T-cell (primary cell): Measurements from ENCODE around the gene ACTL8. TPM values are rescaled to one million over a fixed set of nuclear protein-coding genes. Genes with fewer than 3 reads are reported as not detected.

Experiments
- ATAC-seq, 4 experiments: fragments of 200-7000 bp in 3 of 4; fragments of 150-1000 bp in 1 of 4; cut with Tn5 transposase; replicated peaks in 1 of 4; 1 replicate in 3 of 4; 2 replicates in 1 of 4; pipeline ENCODE4 v1.10.0; 2021; ENCODE audit warnings: moderate library complexity in 3 of 4, mild to moderate bottlenecking in 2 of 4, moderate number of reproducible peaks in 1 of 4
- CTCF ChIA-PET, 2 donors: fragments of 300-600 bp; sonication (Branson Sonifier 250); formaldehyde crosslinking; loops; one replicate each; lab custom pipeline; 2022; ENCODE audit warnings: antibody characterized with exemption in 2 of 2; lab: Charles Lee
- POLR2A ChIA-PET, 2 donors: fragments of 300-600 bp; sonication (Branson Sonifier 250); formaldehyde crosslinking; loops; one replicate each; lab custom pipeline; 2022; ENCODE audit warnings: antibody characterized with exemption in 2 of 2; lab: Charles Lee
- DNase-seq, 35 experiments: peaks; one replicate each; pipeline versions ENCODE4 v3.0.0 to v3.0.0-alpha.2; 2013 to 2023
- H3K27ac ChIP-seq: one replicate; pipeline ENCODE4 v1.5.1; 2013; ENCODE audit warnings: low read length
- H3K27me3 ChIP-seq, 2 experiments: replicated peaks in 1 of 2; 1 replicate in 1 of 2; 2 replicates in 1 of 2; pipeline versions ENCODE4 v1.6.1 to v1.7.0; 2013; ENCODE audit warnings: low read length in 1 of 2, mixed read lengths in 1 of 2; ENCODE audit not compliant: control insufficient read depth in 2 of 2, insufficient read depth in 2 of 2; ENCODE audit errors: extremely low read depth in 1 of 2
- H3K36me3 ChIP-seq, 2 donors: 1 replicate in 1 of 2; 2 replicates in 1 of 2; pipeline versions ENCODE4 v1.6.1 to v1.7.0; 2013; ENCODE audit warnings: low read length in 1 of 2; ENCODE audit not compliant: control insufficient read depth in 2 of 2, insufficient read depth in 1 of 2; ENCODE audit errors: extremely low read depth in 1 of 2
- H3K4me1 ChIP-seq, 2 experiments: 1 replicate in 1 of 2; 2 replicates in 1 of 2; pipeline versions ENCODE4 v1.6.1 to v1.7.0; 2013; ENCODE audit warnings: low read length in 2 of 2, mixed read lengths in 1 of 2; ENCODE audit not compliant: insufficient read depth in 2 of 2, control insufficient read depth in 1 of 2; ENCODE audit errors: extremely low read depth in 1 of 2
- H3K4me3 ChIP-seq, 2 donors: 1 replicate in 1 of 2; 2 replicates in 1 of 2; pipeline versions ENCODE4 v1.5.1 to v1.7.0; 2013; ENCODE audit warnings: mild to moderate bottlenecking in 2 of 2, low read length in 1 of 2, moderate library complexity in 1 of 2; ENCODE audit not compliant: control insufficient read depth in 1 of 2; ENCODE audit errors: extremely low read depth in 1 of 2
- H3K9me3 ChIP-seq: 2 replicates; pipeline ENCODE4 v1.7.0; 2013
- H3K27ac Mint-ChIP-seq, 2 donors: one replicate each; pipeline ENCODE4 v1.8.0; 2020 to 2021; ENCODE audit warnings: mild to moderate bottlenecking in 2 of 2, mixed read lengths in 2 of 2
- H3K27me3 Mint-ChIP-seq, 2 donors: one replicate each; pipeline ENCODE4 v1.8.0; 2021 to 2022; ENCODE audit warnings: mixed read lengths in 2 of 2
- H3K36me3 Mint-ChIP-seq: one replicate; pipeline ENCODE4 v1.8.0; 2021; ENCODE audit warnings: mixed read lengths
- H3K4me1 Mint-ChIP-seq, 3 donors: one replicate each; pipeline ENCODE4 v1.8.0; 2020 to 2022; ENCODE audit warnings: mixed read lengths in 3 of 3, mild to moderate bottlenecking in 1 of 3
- H3K4me3 Mint-ChIP-seq, 3 donors: one replicate each; pipeline ENCODE4 v1.8.0; 2020 to 2022; ENCODE audit warnings: mild to moderate bottlenecking in 3 of 3, mixed read lengths in 3 of 3, moderate library complexity in 3 of 3
- H3K9me3 Mint-ChIP-seq, 3 donors: one replicate each; pipeline ENCODE4 v1.8.0; 2020 to 2022; ENCODE audit warnings: mixed read lengths in 3 of 3
- WGBS: methylation state at CpG from one replicate; pipeline ENCODE4 v1.1.5; 2013; ENCODE audit warnings: missing lambda C conversion rate; ENCODE audit not compliant: insufficient coverage; 5-methylcytosine and 5-hydroxymethylcytosine counted together
- total RNA-seq, 35 experiments: library from RNA in 6 of 35; stranded (reverse) in 6 of 35; fragments of 120-200 nt in 1 of 35; gene quantifications; one replicate each; pipeline versions ENCODE4 v1.2.1 to v1.2.4 and lab custom pipeline; 2013 to 2026

The ACTL8 gene
- total RNA-seq, 5 donors from 2014 or later (not counting 1 experiment from before 2014, with no cell fraction given) = not detected

- Histone ChIP-seq H3K4me1 (no peaks in the 10 kb centered on the region), H3K27ac (no peak overlapping the region), H3K9me3 (no peaks in the 10 kb centered on the region), H3K27me3 (peaks cover 0 to 3% of the 10 kb centered on the region in 2 experiments), H3K4me3 (no peak overlapping the region), H3K36me3 (no peaks in the 10 kb centered on the region)
- peaks cover 8 to 13% of the 10 kb centered on the region in 2 donors for H3K27me3 Mint-ChIP-seq
- POLR2A ChIA-PET = no interaction called here
- no peak overlapping the region for H3K27ac Mint-ChIP-seq
- H3K4me3 Mint-ChIP-seq = no peak overlapping the region
- ATAC-seq = no peak
- no peaks in the 10 kb centered on the region for H3K36me3 Mint-ChIP-seq
- H3K9me3 Mint-ChIP-seq = peaks cover 0 to 1% (median 0%) of the 10 kb centered on the region in 3 donors
- DNase-seq = no peak
- WGBS = no CpG with 5 or more reads among the region's 3 CpGs
- no peaks in the 10 kb centered on the region for H3K4me1 Mint-ChIP-seq
- CTCF ChIA-PET = no interaction called here
These were observed 111.6 kb downstream of the ACTL8 start for GRCh38 chr1:17866740-17867029.

- ChIA-PET CTCF (no interaction called here), POLR2A (no interaction called here)
- Mint-ChIP-seq H3K4me3 (no peak overlapping the region), H3K27ac (no peak overlapping the region), H3K4me1 (no peaks in the 10 kb centered on the region), H3K27me3 (peaks cover 5 to 18% of the 10 kb centered on the region in 2 donors), H3K9me3 (peaks cover 0 to 3% (median 1%) of the 10 kb centered on the region in 3 donors), H3K36me3 (no peaks in the 10 kb centered on the region)
- H3K36me3 ChIP-seq = no peaks in the 10 kb centered on the region
- no peak overlapping the region for H3K4me3 ChIP-seq
- no peak for ATAC-seq
- H3K4me1 ChIP-seq = no peaks in the 10 kb centered on the region
- H3K27ac ChIP-seq = no peak overlapping the region
- no peaks in the 10 kb centered on the region for H3K9me3 ChIP-seq
- DNase-seq = no peak
- 100% methylated on average over 1 of the region's 8 CpGs for WGBS
- peaks cover 0 to 3% of the 10 kb centered on the region in 2 experiments for H3K27me3 ChIP-seq
These were observed 112.3 kb downstream of the ACTL8 start for GRCh38 chr1:17867470-17867869.

GRCh38 chr1:17869815-17870214, 114.7 kb downstream of the ACTL8 start:
- ChIA-PET CTCF (no interaction called here), POLR2A (no interaction called here)
- H3K4me3 ChIP-seq = no peak overlapping the region
- Mint-ChIP-seq H3K27ac (no peak overlapping the region), H3K36me3 (no peaks in the 10 kb centered on the region), H3K4me1 (no peaks in the 10 kb centered on the region), H3K27me3 (peaks cover 5 to 21% of the 10 kb centered on the region in 2 donors), H3K9me3 (peaks cover 0 to 3% (median 1%) of the 10 kb centered on the region in 3 donors), H3K4me3 (no peak overlapping the region)
- DNase-seq (no peak), ATAC-seq (no peak)
- 100% methylated on average over 1 of the region's 3 CpGs for WGBS
- peaks cover 0 to 4% of the 10 kb centered on the region in 2 experiments for H3K27me3 ChIP-seq
- no peaks in the 10 kb centered on the region for H3K4me1 ChIP-seq
- H3K9me3 ChIP-seq = no peaks in the 10 kb centered on the region
- no peak overlapping the region for H3K27ac ChIP-seq
- no peaks in the 10 kb centered on the region for H3K36me3 ChIP-seq

GRCh38 chr1:17870679-17871078, 115.5 kb downstream of the ACTL8 start:
- H3K36me3 Mint-ChIP-seq = no peaks in the 10 kb centered on the region
- no peaks in the 10 kb centered on the region for H3K4me1 Mint-ChIP-seq
- peaks cover 5 to 21% of the 10 kb centered on the region in 2 donors for H3K27me3 Mint-ChIP-seq
- Histone ChIP-seq H3K4me1 (no peaks in the 10 kb centered on the region), H3K9me3 (no peaks in the 10 kb centered on the region), H3K27me3 (peaks cover 0 to 6% of the 10 kb centered on the region in 2 experiments), H3K27ac (no peak overlapping the region), H3K36me3 (no peaks in the 10 kb centered on the region), H3K4me3 (no peak overlapping the region)
- H3K9me3 Mint-ChIP-seq = peaks cover 0 to 3% (median 1%) of the 10 kb centered on the region in 3 donors
- WGBS = 100% methylated on average over 1 of the region's 1 CpG
- DNase-seq = no peak
- ChIA-PET POLR2A (no interaction called here), CTCF (no interaction called here)
- no peak overlapping the region for H3K27ac Mint-ChIP-seq
- H3K4me3 Mint-ChIP-seq = no peak overlapping the region
- ATAC-seq = no peak

- Mint-ChIP-seq H3K4me1 (no peaks in the 10 kb centered on the region), H3K27ac (no peak overlapping the region), H3K27me3 (peaks cover 0 to 16% of the 10 kb centered on the region in 2 donors), H3K9me3 (peaks cover 0 to 3% (median 0%) of the 10 kb centered on the region in 3 donors), H3K4me3 (no peak overlapping the region), H3K36me3 (no peaks in the 10 kb centered on the region)
- ChIA-PET POLR2A (no interaction called here), CTCF (no interaction called here)
- no peaks in the 10 kb centered on the region for H3K4me1 ChIP-seq
- no peak overlapping the region for H3K27ac ChIP-seq
- no peak for DNase-seq
- H3K36me3 ChIP-seq = no peaks in the 10 kb centered on the region
- WGBS = 68% methylated on average over 4 of the region's 8 CpGs
- H3K4me3 ChIP-seq = no peak overlapping the region
- peaks cover 0 to 8% of the 10 kb centered on the region in 2 experiments for H3K27me3 ChIP-seq
- H3K9me3 ChIP-seq = no peaks in the 10 kb centered on the region
- ATAC-seq = no peak
These were observed 118.0 kb downstream of the ACTL8 start for GRCh38 chr1:17873007-17873675.

- Mint-ChIP-seq H3K27me3 (peaks cover 0 to 16% of the 10 kb centered on the region in 2 donors), H3K4me1 (no peaks in the 10 kb centered on the region), H3K27ac (no peak overlapping the region), H3K9me3 (peaks cover 0 to 3% (median 0%) of the 10 kb centered on the region in 3 donors), H3K36me3 (no peaks in the 10 kb centered on the region), H3K4me3 (no peak overlapping the region)
- CTCF ChIA-PET = no interaction called here
- H3K4me1 ChIP-seq = no peaks in the 10 kb centered on the region
- H3K27ac ChIP-seq = no peak overlapping the region
- 93% methylated on average over 1 of the region's 1 CpG for WGBS
- no peak for DNase-seq
- peaks cover 0 to 12% of the 10 kb centered on the region in 2 experiments for H3K27me3 ChIP-seq
- no peak for ATAC-seq
- POLR2A ChIA-PET = no interaction called here
- no peak overlapping the region for H3K4me3 ChIP-seq
- H3K9me3 ChIP-seq = no peaks in the 10 kb centered on the region
- no peaks in the 10 kb centered on the region for H3K36me3 ChIP-seq
These were observed 119.1 kb downstream of the ACTL8 start for GRCh38 chr1:17874231-17874630.
